ENCODE results near the gene SYNPO2L.

GRCh38 chr10:73649876-73650536, 5.8 kb downstream of the SYNPO2L start:
- TF ChIP-seq REST (IDR thresholded peaks at IDR 0.05): no peak
- TF ChIP-seq MAX (IDR thresholded peaks at IDR 0.05): no peak
- no peak for TF ChIP-seq CTCF (IDR thresholded peaks at IDR 0.05; ENCODE audit: low read depth, low read length, missing input control)
- TF ChIP-seq JUND (IDR thresholded peaks at IDR 0.05): no peak
- TF ChIP-seq RAD21 (IDR thresholded peaks at IDR 0.05): no peak
- no peak for TF ChIP-seq SP1 (IDR thresholded peaks at IDR 0.05)
- no peak for TF ChIP-seq TAF1 (conservative IDR thresholded peaks at IDR 0.05)
- TF ChIP-seq YY1 (IDR thresholded peaks at IDR 0.05): no peak
- TF ChIP-seq EGR1 (IDR thresholded peaks at IDR 0.05; ENCODE audit: low read depth in 2 of 2): no peak
- no peak for TF ChIP-seq GABPA (IDR thresholded peaks at IDR 0.05 in 1 of 2, conservative IDR thresholded peaks at IDR 0.05 in 1 of 2)
- TF ChIP-seq ZBTB33 (IDR thresholded peaks at IDR 0.05): no peak
- no peak for TF ChIP-seq ATF3 (IDR thresholded peaks at IDR 0.05)
- TF ChIP-seq RXRA (IDR thresholded peaks at IDR 0.05): no peak
- TF ChIP-seq NR2F2 (IDR thresholded peaks at IDR 0.05): no peak

Data from liver (tissue), 3 donors.